HG02970 (cell line): ENCODE data around the gene MOB2.

ENCODE experiments used
- ATAC-seq: cut with Tn5 transposase; IDR thresholded peaks from one replicate; pipeline ENCODE4 v1.9.1; 2021; ENCODE audit warnings: mild to moderate bottlenecking, moderate library complexity, moderate number of reproducible peaks; ENCODE audit not compliant: unreplicated experiment, low FRiP score

The MOB2 gene

DNA sequence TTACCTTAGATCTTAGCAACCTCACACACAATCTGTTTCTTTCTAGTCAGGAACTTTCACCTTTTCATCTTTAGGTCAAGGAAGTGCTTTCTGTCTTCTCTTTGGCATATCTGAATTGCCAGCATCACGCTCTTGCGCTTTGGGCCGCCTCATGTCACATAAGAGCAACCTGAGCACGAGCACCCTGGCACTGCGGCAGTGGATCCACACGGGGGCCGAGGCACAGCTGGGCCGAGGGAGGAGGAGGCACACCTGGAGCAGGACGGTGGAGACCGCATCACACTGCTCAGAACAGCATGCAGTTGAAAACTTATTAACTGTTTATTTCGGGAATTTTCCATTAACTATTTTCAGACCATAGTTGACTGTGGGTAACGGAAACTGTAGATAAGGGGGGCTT lies 10.7 kb downstream of the MOB2 start:
- no peak for ATAC-seq

DNA sequence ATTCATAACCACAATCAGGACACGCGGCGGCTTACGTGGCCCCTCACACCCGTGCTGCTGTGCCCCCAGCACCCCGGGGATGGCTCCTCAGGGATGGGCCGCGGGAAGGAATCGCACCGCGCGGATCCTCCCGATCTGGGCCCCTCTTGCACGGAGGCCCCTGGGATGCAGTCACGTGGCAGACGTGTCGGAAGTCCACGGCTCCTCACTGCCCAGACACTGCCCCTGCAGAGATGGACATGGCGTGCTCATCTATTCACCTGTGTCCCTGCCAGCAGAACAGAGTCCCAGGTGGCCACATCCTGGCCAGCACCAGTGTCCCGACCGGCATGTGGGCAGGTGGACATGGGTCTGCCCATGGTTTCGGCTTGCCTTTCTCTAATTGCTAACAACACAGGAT lies 12.8 kb downstream of the MOB2 start:
- ATAC-seq, result no peak

DNA sequence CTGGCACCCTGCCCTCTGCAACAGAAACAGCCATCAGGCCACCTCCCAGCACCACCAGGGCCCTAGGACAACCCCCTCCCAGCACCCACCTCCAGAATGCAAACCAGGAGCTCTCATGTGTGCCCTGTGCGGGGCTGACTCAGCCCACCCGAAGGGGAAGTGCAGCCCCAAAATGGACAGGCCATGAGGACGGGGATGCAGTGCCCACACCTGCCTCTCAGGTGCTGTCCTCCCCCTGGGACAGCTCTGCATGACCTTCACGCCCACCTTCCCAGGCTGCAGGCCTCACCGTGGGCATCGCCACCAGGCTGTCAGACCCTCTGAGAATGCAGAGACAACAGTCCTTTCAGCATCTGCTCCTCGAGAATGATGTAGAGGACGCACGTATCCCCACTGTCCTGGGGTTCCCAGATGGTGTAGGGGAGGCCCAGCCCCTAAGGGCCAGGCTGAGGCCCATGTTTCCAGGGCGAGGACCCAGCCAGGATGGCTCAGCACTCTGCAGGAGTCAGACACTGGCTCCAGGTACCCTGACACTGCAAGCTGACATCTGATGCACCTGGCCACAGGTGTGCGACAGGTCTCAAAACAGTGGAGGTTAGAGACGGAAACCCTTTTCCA lies 13.5 kb downstream of the MOB2 start:
- no peak for ATAC-seq

DNA sequence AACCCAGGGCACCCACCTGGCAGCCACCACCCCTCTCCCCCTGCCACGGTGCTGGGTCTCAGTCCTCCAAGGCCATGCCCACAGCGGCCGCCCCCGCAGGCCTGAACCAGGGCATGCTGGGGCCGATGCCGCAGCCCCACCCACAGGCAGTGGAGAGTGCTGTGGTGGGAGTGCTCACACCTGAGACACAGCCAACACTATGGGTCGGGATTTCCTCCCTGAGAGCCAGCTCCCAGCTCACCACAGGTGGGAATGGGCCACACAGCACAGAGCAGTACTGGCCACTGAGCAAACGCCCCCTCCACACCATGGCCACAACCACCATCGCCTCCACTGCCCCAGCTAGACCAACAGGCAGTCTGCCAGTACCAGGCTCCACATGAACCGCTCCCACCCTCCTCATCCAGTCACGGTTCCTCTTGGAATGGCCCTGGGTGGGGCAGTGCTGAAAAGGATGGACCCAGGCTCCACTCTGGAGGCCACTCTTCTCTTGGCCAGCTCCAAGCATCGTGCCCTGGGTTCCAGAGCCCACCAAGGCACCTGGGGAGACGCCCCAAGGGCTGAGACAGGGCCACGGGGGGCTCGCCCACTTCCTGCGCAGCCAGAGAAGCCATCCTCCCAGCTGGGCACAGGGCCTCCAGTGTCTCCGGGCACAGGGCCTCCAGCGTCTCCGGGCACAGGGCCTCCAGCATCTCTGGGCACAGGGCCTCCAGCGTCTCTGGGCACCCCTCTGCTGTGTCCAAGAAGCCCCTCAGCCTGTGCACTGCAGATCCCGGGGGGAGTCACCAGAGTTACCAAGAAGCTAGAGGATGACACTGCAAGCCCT lies 14.2 kb downstream of the MOB2 start:
- no peak for ATAC-seq

DNA sequence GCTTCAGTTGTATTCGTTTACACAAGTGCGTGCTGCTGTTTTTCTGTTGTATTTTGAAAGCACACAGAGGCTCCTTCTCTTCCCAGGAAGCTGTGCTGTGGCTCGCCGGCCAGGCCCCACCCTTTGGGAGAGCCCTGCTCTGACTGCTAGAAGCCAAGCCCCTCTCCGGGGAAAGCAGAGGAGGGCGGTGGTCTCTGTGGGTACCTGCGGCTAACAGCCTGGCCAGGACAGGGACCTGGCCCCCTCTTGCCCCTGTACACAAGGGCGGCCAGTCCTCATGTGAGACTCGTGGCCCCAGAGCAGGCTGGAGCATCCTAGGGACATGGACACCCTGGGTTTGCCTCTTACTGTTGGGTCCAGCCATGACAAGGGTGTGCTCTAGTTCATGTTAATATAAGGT lies 14.8 kb downstream of the MOB2 start:
- no peak for ATAC-seq

DNA sequence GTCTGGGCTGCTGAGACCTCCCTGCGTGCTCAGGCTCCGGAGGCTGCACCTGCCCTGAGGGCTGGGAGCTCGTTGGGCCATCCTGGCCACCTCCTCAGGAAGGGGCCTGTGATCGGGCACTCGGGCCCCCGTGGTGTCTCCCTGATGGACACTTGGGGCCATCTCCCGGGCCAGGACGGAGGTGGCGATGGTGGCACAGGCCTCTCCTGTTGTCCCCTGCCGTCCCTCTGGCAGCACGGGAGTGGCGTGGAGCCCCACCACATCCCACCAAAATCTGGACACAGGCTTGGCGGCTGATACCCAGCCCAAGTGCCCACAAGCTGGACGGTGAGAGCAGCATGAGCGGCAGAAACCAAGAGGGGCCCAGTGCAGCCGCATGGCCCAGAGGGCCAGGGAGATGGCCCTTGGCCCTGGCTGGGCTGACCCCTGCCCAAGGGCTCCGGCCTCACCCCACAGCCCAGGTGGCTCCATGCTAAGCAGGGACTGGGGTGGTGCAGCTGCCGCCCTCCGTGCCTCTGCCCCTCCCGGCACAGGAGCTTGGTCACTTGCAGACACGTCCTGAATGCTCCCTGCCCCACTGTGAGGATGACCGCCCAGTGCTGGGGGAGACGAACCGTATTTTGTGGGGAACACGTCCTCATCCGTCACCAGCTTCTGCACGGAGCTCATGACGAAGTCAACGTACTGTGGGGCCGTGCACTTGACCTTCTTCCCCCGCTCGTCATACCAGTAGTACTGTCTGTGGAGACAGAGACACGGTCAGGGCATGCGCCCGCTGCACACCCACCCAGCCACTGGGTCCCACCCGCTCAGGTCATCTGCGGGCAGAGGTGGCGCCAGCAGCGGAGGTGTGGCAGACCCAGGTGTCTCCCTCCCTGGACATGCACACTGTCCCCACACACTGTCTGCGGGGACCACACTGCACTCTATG lies 15.6 kb downstream of the MOB2 start:
- ATAC-seq, result no peak

DNA sequence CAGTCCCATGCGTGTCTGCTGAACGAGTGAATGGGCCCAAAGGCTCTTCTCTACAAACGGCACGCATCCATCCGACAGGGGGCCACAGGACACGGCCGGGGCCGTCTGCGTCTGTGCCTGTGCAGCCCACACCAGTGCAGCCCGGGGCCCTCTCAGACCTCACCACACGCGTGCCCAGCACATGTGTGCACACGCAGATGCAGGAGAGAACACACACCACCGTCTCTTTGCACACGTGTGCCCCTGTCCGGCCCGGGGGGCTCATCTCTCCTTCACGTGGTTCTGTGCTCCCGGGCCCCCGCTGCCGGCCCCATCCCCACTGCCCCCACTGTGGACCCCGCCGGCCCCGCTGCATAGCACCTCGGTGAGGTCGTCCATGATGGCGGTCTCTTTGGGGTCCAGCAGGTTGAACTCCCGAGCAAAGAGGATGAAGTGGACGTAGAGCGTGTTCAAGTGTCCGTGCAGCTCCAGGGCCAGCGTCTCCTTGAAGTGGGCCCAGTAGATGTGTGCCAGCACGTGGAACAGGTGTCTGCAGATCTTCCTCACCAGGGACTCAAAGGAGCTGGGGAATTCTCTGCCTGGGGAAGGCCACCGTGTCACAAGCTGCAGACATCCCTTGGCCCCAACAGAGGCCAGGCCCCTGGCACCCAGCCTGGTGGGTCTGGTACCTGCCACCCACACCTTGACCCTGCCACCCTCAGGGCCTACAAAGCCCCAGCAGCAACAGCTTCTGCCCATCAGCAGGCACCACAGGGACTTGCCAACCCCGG lies 16.5 kb downstream of the MOB2 start:
- no peak for ATAC-seq

DNA sequence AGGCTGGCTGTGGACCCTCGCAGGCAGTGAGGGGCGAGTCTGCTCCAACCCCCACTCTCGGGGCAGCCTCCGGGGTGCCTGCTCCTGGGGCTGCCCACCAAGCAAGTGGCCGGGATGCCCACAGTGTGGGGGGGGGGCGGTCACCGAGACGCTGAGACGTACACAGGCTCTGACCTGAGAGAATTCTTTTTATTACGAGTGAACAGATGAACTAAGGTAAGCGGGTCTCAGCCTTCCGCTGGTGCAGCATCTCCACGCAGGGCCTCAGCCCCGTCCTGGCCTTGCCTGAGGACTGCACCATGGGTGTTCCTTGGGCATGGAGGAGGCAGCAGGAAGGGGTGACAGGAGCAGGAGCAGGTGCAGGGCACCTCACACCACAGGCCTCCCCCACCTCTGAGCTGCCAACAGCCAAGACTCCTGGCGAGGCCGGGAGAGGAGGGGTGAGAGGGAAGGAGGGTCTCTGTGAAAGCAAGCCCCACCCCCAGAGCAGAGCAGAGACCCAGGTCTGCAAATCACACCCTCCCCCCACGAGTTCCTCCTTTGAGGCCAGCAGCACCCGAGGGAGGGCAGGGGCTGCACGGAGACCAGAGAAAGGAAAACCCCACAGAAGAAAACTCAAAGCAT lies 17.2 kb downstream of the MOB2 start:
- no peak for ATAC-seq

DNA sequence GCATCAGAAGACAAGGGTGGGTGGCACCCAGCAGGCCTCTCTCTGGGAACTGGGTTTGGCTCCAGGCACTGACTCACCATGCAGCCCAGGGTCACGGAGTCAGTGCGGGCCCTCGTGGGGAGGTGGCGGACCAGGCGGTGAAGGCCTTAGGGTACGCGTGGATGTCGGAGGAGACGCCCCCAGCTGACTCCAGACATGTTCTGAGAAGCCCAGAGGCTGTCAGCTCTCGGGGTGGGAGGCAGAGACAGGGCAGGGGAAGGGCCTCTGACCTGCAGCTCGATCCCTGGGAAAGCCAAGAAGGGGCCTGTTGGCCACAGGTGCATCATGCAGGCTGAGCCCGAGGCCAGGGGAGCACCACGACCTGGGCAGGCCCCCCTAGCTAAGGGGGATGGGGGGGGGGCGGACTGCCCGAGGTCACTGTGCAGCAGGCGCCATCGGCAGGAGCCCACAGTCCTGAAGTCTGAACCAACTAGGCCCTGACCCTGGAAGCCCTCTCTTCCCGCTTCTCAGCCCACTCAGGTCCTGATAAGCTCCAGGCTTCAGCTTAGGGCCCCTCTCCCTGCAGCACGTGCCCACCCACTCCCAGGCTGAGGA lies 18.0 kb downstream of the MOB2 start:
- ATAC-seq, result no peak

DNA sequence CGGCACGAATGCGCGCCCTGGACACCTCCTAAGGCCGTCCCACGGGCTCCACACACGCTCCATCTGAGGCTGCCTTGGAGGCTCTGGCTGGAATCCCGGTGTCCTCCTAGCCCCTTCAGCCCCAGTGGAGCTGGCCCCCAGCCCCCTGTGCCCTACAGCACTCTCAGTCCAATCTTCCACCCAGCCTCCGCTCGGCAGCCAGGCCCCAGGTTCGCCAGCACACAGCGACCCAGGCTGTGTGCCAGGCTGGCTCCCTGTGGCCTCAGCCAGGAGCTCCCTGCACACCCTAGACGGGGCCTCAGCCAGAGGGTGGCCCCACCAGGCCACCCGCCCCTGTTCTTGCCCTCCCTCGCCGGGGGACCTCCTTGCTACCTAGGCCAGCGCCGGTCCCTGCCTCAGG lies 18.6 kb downstream of the MOB2 start:
- ATAC-seq, result no peak

DNA sequence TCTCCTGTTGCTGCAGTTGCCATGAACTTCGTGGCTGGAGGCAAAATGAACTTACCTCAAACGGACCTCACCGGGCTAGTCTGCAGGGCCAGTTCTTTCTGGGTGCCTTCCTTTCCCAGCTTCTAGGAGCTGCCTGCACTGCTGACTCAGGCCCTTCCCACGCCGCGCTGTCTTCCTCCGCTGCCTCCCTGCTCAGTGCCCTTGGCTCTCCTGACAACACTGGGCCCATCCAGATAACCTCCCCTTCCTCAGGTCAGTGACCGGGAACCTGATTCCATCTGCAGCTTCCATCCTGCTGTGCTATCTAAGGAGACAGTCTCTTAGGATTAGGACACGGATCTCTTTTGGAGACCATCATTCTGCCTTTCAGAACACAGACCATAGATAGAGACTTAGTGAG lies 19.3 kb downstream of the MOB2 start:
- ATAC-seq, result no peak

DNA sequence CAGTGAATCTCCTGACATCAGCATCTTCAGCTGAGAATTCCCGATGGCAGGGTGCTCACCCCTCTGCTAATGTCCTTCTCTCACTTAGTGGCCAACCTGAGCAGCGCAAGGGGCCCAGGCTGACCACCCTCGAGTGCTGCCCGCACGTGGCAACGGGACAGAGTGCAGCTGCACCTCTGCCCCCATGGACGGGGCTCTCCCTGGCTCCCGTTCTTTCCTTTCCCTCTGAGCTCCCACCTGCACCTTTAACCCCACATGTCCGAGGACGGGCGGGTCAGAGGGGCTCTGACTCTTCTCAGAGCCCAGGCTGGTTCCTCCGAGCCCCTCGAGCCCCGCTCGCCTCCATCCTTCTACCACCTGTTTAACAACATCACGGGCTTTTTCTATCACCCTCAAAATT lies 19.8 kb downstream of the MOB2 start:
- ATAC-seq, result no peak

DNA sequence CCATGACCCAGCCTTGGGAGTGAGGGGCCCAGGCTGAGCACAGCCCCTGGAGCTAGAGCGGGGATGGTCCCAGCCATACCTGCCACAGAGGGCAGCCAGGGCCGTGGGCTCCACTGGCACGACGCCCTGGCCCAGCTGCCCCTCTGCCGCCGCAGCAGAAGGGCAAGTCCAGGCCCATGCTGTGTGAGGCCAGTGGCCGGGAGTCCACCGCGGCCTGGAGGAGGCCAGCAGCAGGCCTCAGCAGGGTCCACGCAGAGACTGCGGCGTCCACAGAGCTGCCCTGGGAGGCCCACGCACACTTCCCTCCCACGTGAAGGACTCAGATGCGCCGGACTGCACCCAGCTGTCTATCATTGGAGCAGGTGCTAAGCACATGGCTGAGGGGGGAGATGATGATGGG lies 23.5 kb downstream of the MOB2 start:
- no peak for ATAC-seq

DNA sequence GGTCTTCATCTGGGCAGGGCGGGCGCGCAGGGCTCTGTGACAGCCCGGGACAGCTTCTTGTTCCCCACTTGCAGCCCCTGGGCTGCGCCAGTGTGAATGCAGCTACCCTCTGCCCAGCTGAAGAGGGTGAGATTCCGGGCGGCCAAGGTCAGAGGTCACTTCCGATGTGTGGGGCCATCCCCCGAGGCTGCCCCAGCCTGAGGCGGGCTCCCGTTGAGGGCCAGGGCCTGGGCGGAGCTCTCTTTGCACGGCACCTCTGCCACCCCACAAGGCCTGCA lies 23.9 kb downstream of the MOB2 start:
- ATAC-seq, result no peak

DNA sequence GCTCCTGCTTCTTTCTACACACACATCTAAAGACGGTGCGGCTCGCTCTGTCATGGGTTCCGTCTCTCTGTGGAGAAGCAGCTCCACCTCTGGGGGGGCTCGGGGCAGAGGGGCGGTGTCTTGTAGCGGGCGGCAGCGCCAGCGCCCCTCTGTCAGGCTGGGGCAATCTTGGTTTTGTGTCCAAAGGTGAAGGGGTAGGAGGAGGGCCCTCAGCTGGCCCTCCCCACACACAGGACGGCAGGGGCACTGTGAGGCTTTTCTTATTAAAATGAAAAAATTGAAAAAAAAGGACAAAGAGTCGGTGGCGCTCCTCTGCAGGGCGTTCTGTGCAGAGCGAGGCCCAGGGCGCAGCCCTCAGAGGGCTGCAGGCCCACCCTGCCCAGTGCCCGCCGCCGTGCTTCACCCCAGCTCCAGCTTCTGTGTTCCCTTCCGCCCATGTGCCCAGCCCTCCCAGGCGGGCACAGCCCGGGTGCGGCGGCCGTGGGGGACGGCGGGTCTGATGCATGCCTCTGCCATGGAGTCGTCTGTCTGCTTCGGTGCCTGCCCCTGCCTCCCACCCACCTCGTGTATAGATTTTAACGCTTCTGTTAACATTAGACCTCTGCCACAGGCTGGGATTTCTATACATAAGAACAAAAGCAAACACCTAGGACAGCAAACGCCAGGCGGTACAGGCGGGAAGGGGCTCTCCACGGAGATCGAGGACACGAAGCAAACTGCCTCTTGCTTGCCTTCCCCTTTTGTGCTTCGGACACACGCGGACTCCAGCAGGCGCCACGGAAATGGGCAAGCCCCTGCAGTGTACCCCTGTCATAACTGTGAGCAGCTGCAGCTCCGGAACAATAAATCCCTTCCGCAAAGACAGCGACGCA lies 24.5 kb downstream of the MOB2 start:
- ATAC-seq, result no peak

DNA sequence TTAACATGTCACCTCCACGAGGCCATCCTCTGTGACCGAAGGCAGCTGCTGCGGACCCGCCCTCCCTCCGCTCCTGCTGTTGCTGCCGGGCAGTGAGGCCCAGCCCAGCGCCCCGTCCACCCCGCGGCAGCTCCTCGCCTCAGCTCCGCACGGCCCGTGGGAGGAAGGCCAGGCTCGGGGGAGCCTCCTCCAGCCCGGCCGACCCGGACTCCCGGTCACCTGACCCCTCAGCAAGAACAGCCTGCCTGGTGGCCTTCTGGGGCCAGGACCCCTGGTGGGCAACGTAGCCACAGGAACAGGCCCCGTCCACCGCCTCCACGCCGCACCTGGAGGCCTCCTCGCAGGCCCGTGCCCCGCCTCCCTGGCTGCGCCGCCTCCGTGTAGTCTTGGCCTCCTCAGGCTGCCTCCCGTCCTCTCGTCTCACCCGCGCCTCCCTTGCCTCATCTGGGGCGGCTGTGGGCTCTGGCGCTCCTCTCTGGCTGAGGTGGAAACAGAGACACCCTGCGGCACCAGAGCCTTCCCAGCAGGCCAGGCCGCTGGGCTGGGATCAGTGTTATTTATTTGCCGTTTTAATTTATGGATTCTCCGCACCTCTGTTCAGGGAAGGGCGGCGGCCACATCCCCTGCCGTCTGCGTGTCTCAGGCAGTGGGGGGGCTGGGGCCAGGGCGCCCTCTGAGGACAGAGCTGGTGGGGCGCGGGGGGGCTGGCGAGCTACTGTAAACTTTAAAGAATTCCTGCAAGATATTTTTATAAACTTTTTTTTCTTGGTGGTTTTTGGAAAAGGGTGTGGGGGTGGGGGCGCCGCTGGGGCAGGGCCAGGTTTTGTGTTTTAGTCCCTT lies 25.4 kb downstream of the MOB2 start:
- ATAC-seq, result no peak

DNA sequence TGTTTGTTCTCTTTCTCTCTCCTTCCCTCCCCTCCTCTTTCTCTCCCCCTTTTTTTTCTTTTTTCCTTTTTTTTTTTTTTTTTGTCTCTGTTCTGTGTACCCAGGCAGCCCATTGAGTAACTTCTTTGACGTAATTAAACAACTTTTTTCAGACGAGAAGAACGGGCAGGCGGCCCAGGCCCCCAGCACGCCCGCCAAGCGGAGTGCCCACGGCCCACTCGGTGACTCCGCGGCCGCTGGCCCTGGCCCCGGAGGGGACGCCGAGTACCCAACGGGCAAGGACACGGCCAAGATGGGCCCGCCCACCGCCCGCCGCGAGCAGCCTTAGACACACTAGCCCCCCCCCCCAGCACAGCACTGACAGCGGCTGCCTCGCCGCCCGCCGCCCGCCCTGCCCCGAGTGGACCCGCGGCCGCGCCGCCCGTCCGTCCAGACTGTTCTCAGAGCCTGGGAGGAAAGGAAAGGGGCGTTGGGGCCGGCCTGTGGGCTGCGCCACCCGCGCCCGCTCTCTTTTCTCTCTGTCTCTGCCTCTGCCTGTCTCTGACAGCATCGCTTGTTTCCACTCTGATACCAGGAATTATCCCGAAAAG lies 26.1 kb downstream of the MOB2 start:
- ATAC-seq, result no peak
